ENCODE measurements around the gene NNT. TPM values are rescaled to one million over a fixed set of nuclear protein-coding genes. Genes with fewer than 3 reads are reported as not detected.
"Not testable (repeated sequence)": the region's sequence is repeated elsewhere in the genome, so short reads cannot be mapped to it uniquely, and the experiment has no call there.

Gene NNT
- total and polyA plus RNA-seq, 10 of the 15 experiments (the other 5 are each of a cell fraction or from before 2014, with no cell fraction given), result 20.8 to 73.1 (median 51.9) TPM

DNA sequence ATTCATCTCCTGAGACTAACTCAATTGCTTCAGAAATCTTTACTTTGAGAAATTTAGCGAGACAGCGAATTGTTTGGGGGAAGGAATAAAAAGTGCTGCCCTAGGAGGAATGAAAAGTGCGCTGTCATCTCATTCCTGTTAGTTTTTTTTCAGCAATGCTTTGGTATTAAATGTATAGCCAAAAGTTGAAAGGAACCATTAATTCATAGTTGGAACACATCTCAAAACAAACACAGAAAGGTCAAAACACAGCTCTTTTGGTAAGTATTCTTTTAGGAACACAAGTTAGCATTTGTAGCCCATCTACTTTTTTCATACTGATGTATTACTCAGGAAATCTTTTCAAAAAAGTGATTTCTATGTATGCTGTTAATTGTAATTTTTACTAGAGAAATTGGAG lies 109.1 kb downstream of the NNT start:
- H3K27ac ChIP-seq (ENCODE audit: control insufficient read depth, insufficient read depth), result no peak overlapping the region
- FAIRE-seq, result no peak
- no peaks in the 10 kb centered on the region for H3K27me3 ChIP-seq (replicated peaks in 1 of 2; ENCODE audit: control insufficient read depth in 2 of 2, insufficient read depth in 2 of 2, low read length in 1 of 2)
- 98% methylated on average over 3 of the region's 3 CpGs for WGBS (ENCODE audit: insufficient coverage, insufficient replicate concordance, low lambda C conversion rate, missing lambda C conversion rate)
- intact Hi-C loops (cut with micrococcal nuclease; ENCODE audit: unreplicated experiment) (no loop called here), in situ Hi-C loops (cut with MboI) (no loop called here)
- H4K20me1 ChIP-seq (ENCODE audit: control insufficient read depth, insufficient read depth), result no peaks in the 10 kb centered on the region
- ChIA-PET RAD21 (ENCODE audit: unreplicated experiment) (no interaction called here), CTCF (interaction anchor here (0.5 kb wide), 1 partner anchor 10 kb away, joined by 3 read pairs; no protein-coding TSS in a partner anchor), POLR2A (no interaction called here), SMC1A (ENCODE audit: uncharacterized antibody, unreplicated experiment) (no interaction called here)
- H3K36me3 ChIP-seq (ENCODE audit: control insufficient read depth in 2 of 2, insufficient read depth in 2 of 2, low read length in 1 of 2), result no peaks in the 10 kb centered on the region
- H3K79me2 ChIP-seq (ENCODE audit: control insufficient read depth, insufficient read depth, low read length), result no peaks in the 10 kb centered on the region
- no peak overlapping the region for H3K9ac ChIP-seq (ENCODE audit: control insufficient read depth, insufficient read depth, low read length)
- no peak overlapping the region for H2AFZ ChIP-seq (ENCODE audit: control insufficient read depth, low read depth, low read length)
- H3K4me1 ChIP-seq (ENCODE audit: control insufficient read depth, insufficient read depth, low read length), result no peaks in the 10 kb centered on the region
- no TSS peak for BruUV-seq (replicated peaks)
- no peak for DNase-seq (ENCODE audit: low read depth, low spot score)
- no peak overlapping the region for H3K4me2 ChIP-seq (ENCODE audit: control insufficient read depth, insufficient read depth)
- H3K4me3 ChIP-seq, result no peak overlapping the region
- no peak for TF ChIP-seq CHD1 (IDR thresholded peaks at IDR 0.05; ENCODE audit: low read depth, low read length)
- no peak for TF ChIP-seq ASH2L (IDR thresholded peaks at IDR 0.05; ENCODE audit: borderline replicate concordance, low read depth)
- TF ChIP-seq EGR1 (IDR thresholded peaks at IDR 0.05; ENCODE audit: borderline replicate concordance in 1 of 2, low read depth in 2 of 2, low read length in 2 of 2), result no peak
- no peak for ATAC-seq
- H3K9me3 ChIP-seq (replicated peaks; ENCODE audit: control insufficient read depth, insufficient read depth, low read length), result no peaks in the 10 kb centered on the region

DNA sequence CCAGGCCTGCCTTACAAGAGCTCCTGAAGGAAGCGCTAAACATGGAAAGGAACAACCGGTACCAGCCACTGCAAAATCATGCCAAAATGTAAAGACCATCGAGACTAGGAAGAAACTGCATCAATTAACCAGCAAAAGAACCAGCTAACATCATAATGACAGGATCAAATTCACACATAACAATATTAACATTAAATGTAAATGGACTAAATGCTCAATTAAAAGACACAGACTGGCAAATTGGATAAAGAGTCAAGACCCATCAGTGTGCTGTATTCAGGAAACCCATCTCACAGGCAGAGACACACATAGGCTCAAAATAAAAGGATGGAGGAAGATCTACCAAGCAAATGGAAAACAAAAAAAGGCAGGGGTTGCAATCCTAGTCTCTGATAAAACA lies 116.8 kb downstream of the NNT start:
- DNase-seq (ENCODE audit: low read depth, low spot score); ATAC-seq; CTCF ChIA-PET; H3K4me1 ChIP-seq (ENCODE audit: control insufficient read depth, insufficient read depth, low read length); intact Hi-C loops (cut with micrococcal nuclease; ENCODE audit: unreplicated experiment); H3K4me2 ChIP-seq (ENCODE audit: control insufficient read depth, insufficient read depth); BruUV-seq (replicated peaks); H3K9ac ChIP-seq (ENCODE audit: control insufficient read depth, insufficient read depth, low read length); H3K36me3 ChIP-seq (ENCODE audit: control insufficient read depth in 2 of 2, insufficient read depth in 2 of 2, low read length in 1 of 2); H3K27ac ChIP-seq (ENCODE audit: control insufficient read depth, insufficient read depth); FAIRE-seq; RAD21 ChIA-PET (ENCODE audit: unreplicated experiment); H4K20me1 ChIP-seq (ENCODE audit: control insufficient read depth, insufficient read depth); in situ Hi-C loops (cut with MboI); H3K27me3 ChIP-seq (replicated peaks in 1 of 2; ENCODE audit: control insufficient read depth in 2 of 2, insufficient read depth in 2 of 2, low read length in 1 of 2); H2AFZ ChIP-seq (ENCODE audit: control insufficient read depth, low read depth, low read length); SMC1A ChIA-PET (ENCODE audit: uncharacterized antibody, unreplicated experiment); H3K4me3 ChIP-seq; H3K9me3 ChIP-seq (replicated peaks; ENCODE audit: control insufficient read depth, insufficient read depth, low read length); POLR2A ChIA-PET; H3K79me2 ChIP-seq (ENCODE audit: control insufficient read depth, insufficient read depth, low read length): not testable (repeated sequence)
- WGBS (ENCODE audit: insufficient coverage, insufficient replicate concordance, low lambda C conversion rate, missing lambda C conversion rate), result 79% methylated on average over 3 of the region's 3 CpGs

All from GM12878 (cell line).